Cerebellar nuclear complex (tissue), 1 donor: ENCODE results near the gene NRG3.

Source experiments
- DNase-seq, 2 experiments: peaks; one replicate each; lab custom pipeline; 2025; lab: John Stamatoyannopoulos, UW

NRG3 gene

GRCh38 chr10:82680608-82681007, 805.6 kb downstream of the NRG3 start:
- DNase-seq = no peak

DNA sequence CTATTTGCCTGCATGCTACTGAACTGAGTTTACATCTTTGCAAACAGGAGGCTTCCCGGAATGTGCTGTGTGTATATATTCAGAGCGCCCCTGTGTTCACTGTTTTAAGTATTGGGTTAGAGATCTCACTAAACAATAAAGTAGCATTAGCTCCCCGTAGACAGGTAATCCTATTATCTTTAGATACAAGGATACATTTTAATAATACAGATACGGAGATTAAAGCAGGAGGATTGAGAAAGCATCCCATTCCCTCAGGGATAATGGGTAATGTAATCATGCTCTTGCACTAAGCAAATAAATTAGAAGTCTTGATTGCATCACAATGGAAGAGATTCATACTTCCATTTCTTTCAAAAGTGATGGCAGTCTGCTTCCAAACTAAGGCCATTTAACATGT, 809.0 kb downstream of the NRG3 start:
- DNase-seq = no peak

DNA sequence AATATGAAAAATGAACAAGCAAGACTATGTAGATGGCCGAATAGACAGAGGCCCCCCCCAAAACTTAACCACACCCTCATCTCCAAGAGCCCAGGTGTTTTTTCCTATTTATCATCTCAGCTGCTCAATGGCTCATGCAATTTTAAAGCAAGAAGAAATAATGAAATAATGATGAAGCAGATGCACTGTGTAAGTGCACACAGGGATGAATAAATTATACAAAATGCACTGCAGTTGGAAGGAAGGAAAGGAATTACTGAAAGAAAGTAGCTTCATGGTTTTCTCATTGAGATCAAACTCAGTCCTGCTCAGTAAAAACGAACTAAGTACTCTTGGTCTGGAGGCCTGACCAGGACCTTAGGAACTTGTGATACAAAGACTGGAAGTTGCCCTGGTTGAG, 810.1 kb downstream of the NRG3 start:
- no peak for DNase-seq

- no peak for DNase-seq
Measured at GRCh38 chr10:82691211-82691610, 816.2 kb downstream of the NRG3 start.

GRCh38 chr10:82692458-82692857, 817.5 kb downstream of the NRG3 start:
- no peak for DNase-seq

- DNase-seq = no peak
Measured at GRCh38 chr10:82721831-82722230, 846.8 kb downstream of the NRG3 start.

DNA sequence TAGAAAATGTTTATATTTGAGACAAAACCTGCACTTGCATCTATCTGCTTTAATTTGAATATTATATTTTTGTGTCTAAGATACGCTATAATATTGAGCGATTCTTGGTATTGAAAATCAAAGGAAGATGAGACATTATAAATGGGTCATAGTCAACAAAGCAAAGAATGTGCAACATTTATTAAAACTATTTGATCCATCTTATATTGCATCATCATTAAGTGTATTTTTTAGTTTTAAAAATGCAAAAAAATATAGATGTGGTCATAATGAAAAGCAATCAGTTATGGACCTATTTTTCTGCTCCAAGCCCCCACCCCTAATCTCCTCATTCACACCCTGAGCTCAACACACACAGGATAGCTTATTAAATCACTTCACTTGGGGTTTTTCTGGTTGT, 847.3 kb downstream of the NRG3 start:
- DNase-seq = no peak

DNA sequence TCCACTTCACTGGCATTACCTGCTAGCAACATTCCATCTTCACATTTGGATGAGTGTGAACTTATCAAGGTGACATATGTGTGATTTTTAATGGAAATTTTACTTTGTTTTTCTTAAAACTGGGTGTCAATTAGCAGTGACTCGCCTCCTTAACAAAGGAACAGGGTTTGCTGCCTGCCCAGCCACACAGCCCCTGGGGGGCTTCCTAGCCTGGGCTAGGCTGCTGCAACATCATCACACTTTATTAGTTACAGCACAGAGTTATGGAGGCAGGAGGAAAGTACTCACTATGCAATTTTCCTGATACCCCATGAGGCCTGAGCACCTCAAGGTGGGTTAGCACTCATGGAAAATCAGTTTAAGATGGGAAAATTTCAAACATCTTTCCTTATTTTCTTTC, 861.3 kb downstream of the NRG3 start:
- no peak for DNase-seq

DNA sequence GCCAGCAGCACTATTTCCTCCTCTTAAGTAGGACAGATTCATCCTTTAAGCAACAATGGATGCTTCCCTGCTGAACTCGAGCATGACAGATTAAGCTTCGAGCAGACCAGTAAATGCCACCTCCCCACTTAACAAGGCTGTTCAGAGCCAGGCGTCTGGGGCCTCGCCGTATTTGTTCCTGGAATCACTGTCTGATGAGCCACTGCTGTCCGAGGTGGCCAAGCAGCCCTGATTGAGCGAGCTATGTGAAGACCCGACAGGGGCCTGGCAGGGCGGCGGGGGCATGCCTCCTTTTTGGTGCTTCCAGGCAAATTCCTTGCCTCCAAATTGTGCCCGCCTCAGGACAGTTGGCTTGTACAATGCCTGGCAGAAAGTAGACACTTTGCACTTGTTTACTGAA, 862.6 kb downstream of the NRG3 start:
- no peak for DNase-seq

- DNase-seq = no peak
Measured at GRCh38 chr10:82738592-82738991, 863.6 kb downstream of the NRG3 start.

DNA sequence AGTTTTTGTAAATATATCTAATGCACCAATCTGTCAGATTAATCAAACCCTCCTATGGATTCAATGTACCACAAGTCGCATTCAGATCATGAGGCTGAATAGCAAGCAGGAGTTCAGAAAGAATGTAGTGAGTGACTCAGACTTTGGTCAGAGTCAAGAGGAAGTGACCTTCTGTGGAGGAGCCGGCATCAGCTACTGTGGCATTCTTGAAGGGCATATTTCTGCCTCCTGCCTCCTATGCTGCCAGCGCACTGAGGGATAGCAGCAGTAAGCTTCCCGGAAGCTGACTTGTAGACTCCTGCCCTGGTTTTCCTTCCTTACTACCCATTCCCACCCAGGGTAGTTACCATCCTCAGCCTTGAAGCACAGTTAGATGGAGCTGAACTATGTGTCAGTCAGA, 867.5 kb downstream of the NRG3 start:
- no peak for DNase-seq

DNA sequence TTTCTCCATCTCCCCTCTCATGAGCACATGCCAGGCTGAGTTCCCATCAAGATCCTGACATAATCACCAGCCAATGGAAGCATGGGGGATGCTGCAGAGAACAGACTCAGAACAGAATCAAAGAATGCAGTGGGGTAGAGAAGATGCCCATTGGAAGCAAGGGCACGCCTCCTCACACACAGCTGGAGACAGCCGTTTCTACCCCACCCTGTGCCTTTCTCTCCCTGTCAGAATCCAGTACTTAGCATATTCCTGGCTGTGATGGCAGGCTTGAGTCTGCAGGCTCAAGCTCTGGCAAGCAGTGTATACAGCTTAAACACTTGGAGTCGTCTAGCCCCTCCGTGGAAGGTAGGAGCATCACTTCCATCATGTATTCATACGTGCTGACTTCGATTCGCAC, 867.9 kb downstream of the NRG3 start:
- no peak for DNase-seq

DNA sequence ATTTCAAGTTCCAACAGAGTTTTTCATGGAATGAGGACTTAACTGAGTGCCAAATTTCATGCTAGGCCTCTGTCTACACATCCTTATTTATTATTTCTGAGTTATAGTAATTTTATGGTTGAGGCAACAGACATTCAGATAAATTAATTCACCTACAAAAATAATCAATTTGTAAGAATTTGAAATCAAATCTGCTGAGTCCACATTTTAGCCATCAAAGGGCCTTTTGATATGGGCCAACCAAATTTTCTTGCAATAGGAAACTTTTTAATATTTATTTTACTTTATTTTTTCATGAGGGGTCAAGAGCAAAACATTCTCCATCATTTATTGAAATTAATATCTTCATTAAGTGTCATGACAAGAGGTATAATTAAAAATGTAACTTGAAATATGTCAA, 875.5 kb downstream of the NRG3 start:
- no peak for DNase-seq

GRCh38 chr10:82757397-82757796, 882.4 kb downstream of the NRG3 start:
- DNase-seq = no peak

GRCh38 chr10:82757901-82758300, 882.9 kb downstream of the NRG3 start:
- no peak for DNase-seq

DNA sequence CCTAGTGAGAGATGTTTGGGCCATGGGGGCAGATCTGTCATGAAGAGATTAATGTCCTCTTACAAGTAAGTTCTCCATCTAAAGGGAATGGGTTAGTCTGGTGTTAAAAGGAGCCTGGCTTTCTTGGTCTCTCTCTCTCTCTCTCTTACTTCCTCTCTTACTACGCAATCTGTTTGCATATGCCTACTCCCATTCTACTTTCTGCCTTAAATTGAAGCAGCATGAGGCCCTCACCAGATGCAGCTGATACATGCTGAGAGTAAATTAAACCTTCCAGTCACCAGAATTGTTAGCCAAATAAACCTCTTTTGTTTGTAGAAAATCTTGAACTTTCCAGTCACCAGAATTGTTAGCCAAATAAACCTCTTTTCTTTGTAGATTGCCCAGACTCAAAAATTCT, 884.1 kb downstream of the NRG3 start:
- DNase-seq = no peak

- DNase-seq = no peak
Measured at GRCh38 chr10:82762641-82763040, 887.6 kb downstream of the NRG3 start.

GRCh38 chr10:82768040-82768439, 893.0 kb downstream of the NRG3 start:
- DNase-seq = no peak

- DNase-seq = no peak
Measured at GRCh38 chr10:82778908-82779307, 903.9 kb downstream of the NRG3 start.

DNA sequence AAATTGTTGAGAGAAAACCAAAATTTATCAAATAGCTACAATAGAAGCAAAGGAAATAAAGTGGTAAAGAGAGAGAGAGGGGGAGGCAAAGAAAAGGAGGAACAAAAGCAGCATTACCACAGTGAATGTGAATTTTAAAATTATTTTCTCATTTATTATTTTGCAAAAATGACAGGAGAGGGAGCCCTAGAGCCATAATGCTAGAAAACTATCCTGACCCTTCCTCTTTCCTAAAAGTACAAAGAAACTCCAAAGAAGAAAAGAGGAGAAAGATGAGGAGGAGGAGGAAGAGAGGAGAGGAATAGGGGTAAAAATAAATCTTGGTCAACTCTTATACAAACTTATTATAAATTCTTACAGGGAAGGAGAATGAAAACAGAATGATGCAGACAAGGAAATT, 921.5 kb downstream of the NRG3 start:
- no peak for DNase-seq

DNA sequence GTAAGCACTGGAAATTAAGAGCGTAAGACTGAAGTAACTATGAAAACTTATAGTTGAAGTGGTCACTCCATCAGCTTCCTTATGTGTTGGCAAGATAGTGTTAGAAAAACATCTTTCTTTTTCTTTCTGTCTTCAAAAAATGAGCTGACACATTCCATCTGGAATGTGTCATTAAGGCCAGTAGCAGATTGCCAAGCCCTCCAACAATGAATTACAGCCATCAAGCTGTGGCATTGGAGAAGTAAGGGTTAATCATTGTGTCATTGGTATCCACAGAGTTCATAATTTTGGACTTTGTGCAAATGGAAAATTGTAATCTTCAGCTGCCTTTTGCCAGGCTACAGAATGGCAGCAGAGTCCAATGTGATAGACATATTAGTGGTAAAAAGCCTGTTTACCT, 926.3 kb downstream of the NRG3 start:
- no peak for DNase-seq

DNA sequence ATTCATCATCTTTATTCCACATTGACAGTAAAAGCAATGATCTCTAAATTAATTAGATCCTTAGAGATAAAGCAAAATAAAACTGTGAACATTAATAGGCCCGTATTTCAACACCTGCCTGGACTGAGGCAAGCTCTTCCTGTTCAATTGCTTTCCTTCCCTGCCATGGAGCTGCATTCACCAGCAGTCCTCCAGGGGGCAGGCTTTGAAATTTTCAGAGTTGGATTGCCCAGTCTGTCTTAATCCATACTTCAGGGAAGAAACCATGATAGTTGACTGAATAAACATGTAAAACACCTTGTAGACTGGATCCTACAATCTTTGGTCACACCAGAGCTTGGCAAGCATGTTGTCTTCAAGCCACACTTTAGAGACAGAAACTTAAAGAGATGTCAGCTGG, 936.6 kb downstream of the NRG3 start:
- DNase-seq = no peak

DNA sequence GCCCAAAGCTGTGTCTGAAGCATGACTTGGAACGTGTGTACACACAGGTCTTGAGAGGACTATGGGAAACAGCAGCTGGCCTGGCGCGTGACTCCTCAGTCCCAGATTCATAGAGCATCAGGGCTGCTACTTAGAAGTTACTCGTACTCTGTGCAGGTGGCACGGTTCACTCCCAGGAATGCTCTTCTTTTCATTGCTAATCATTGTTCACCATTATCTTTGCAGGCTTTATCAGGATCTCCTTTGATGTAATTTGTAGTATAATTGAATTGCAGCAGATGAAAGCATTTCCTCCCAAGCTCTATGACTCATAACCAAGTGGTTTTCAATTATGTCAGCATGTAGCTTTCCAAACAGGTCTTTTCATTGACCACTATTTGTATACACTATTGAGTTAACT, 938.9 kb downstream of the NRG3 start:
- DNase-seq = no peak

DNA sequence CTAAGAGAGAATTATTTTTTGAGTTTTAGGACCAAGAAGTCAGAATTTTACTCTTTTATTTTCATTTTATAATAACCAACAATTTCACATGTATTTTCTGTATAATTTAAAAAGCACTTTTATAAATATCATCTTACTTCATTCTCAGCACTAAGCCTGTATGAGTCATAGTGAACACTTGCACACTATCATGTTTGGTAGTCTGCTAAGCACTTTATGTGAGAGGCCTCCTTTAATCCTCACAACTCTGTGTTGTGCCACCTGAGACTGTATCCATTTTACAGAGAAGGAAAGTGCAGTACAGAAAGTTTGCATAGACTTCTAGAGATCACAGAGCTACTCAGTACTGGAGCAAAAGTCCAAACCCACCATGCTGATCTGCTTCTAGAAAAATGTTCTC, 939.6 kb downstream of the NRG3 start:
- no peak for DNase-seq

- no peak for DNase-seq
Measured at GRCh38 chr10:82815680-82816079, 940.7 kb downstream of the NRG3 start.
